ENCODE results near the gene PGP. TPM values are rescaled to one million over a fixed set of nuclear protein-coding genes. Genes with fewer than 3 reads are reported as not detected.

The PGP gene
- total RNA-seq, 1 experiment from 2014 or later, result 34.9 TPM

DNA sequence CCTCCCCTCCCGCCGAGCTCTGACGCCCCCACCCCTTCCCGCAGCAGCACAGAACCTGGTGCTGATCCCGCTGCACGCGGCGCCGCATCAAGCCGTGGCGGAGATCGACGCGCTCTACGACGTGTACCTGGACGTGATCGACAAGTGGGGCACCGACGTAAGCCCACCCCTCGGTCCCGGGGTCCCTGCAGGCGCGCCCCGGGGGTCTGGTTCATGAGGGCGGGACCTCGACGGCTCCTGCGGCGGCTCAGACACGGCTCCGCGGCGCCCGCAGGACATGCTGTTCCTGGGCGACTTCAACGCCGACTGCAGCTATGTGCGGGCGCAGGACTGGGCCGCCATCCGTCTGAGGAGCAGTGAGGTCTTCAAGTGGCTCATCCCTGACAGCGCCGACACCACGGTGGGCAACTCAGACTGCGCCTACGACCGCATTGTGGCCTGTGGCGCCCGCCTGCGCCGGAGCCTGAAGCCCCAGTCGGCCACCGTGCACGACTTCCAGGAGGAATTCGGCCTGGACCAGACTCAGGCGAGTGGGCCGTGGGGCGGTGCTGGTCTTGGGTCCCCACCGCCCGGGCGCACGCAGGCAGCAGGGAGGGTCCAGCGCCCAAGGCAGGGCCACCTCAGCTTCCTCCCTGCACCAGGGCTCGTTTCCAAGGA is 23.0 kb upstream of the PGP start:
- no peak for DNase-seq (ENCODE audit: low read depth)

DNA sequence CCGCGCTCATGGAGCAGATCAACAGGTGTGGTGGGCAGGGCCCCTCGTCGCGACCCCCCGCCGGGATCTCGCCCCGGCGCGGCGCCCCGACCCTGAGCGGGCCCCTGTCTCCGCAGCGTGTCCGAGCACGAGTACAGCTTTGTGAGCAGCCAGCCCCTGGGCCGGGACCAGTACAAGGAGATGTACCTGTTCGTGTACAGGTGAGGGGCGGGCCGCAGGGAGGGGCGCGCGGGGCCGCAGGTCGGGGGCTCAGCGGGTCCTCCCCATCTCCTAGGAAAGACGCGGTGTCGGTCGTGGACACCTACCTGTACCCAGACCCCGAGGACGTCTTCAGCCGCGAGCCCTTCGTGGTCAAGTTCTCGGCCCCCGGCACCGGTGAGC is 22.5 kb upstream of the PGP start:
- DNase-seq (ENCODE audit: low read depth), result no peak

GRCh38 chr16:2236337-2237101 is 21.9 kb upstream of the PGP start, which contains the start of gene DNASE1L2:
TSS of gene DNASE1L2 (plus strand) at chr16:2236444. CDS start at chr16:2236817, 373 bp downstream.
- DNase-seq (ENCODE audit: low read depth), result no peak

DNA sequence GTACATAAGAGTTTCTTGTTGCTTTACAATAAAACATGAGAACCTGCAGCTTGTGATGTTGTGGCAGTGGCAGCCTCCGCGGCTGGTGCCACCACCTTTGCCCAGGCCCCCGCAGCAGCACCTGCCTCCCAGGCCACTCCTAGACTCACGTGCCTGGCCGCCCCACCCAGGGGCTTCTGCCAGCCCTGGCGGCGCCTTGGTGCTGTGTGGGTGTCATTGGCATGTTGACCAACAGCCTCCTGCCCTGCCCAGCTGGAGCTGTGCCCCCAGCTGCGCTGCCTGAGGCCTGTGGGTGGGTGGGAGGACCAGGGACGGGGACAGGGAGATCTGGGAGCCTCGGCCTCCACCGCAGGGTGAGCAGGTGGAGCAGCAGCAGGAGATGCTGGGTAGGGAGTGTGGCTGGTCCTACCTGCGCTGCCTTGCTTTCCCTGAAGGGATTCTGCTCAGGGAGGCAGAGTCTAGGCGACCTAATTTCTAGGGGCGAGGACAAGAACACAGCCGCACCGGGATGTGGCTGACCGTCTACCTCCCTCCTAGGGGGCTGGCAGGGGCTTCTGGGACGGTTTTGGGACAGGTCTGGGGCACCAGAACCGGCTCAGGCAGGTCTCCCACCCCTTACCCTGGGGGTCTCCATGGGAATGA is 21.2 kb upstream of the PGP start:
- no peak for DNase-seq (ENCODE audit: low read depth)

DNA sequence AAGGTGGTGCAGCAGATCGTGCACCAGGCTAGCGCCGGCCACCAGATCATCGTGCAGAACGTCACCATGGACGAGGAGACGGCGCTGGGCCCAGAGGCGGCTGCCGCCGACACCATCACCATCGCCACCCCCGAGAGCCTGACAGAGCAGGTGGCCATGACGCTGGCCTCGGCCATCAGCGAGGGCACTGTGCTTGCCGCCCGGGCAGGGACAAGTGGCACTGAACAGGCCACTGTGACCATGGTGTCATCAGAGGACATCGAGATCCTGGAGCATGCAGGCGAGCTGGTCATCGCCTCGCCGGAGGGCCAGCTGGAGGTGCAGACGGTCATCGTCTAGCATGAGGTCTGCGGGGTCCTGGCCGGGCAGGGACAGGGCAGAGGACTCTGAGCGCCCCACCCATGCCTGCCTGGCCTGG is 20.6 kb upstream of the PGP start:
- DNase-seq (ENCODE audit: low read depth), result no peak

DNA sequence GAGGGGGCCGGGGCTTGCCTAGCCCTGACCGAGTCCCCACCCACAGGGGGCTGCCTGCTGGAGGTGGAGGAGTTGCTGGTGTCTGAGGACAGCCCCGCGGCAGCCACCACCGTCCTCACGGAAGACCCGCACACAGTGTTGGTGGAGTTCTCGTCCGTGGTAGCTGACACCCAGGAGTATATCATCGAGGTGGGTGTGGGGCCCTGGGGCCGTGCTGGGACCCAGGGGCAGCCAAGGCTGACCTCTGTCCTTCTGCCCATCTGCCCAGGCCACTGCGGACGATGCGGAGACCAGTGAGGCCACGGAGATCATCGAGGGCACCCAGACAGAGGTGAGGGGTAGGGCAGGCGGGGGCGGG is 20.2 kb upstream of the PGP start:
- no peak for DNase-seq (ENCODE audit: low read depth)

- no peak for DNase-seq (ENCODE audit: low read depth)
Measured at GRCh38 chr16:2233872-2234812, 19.5 kb upstream of the PGP start.

DNA sequence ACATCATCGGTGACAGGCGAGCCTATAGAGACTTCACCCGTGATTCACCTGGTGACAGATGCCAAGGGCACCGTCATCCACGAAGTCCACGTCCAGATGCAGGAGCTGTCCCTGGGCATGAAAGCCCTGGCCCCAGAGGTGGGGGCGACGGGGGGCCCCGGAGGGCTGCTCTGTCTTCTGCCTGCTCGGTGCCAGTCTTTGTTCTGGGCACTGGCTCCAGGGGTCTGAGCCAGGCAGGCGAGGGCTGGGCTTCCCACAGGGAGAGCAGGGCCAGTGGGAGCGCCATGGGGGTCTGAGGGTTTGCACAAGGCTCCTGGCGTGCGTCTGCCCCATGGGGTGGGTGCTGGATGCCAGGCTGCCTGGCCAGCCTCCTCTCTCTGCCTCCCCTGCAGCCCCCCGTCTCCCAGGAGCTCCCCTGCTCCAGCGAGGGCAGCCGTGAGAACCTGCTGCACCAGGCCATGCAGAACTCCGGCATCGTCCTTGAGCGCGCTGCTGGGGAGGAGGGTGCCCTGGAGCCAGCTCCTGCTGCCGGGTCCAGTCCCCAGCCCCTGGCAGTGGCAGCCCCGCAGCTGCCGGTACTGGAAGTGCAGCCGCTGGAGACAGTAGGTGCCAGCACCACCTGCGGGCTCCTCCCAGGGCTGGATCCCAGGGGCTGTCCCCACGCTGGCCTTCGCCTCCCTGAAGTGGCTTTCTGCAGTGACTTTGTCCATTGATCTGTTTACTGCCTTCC is 18.6 kb upstream of the PGP start:
- no peak for DNase-seq (ENCODE audit: low read depth)

GRCh38 chr16:2232094-2232990 is 17.7 kb upstream of the PGP start:
- no peak for DNase-seq (ENCODE audit: low read depth)

DNA sequence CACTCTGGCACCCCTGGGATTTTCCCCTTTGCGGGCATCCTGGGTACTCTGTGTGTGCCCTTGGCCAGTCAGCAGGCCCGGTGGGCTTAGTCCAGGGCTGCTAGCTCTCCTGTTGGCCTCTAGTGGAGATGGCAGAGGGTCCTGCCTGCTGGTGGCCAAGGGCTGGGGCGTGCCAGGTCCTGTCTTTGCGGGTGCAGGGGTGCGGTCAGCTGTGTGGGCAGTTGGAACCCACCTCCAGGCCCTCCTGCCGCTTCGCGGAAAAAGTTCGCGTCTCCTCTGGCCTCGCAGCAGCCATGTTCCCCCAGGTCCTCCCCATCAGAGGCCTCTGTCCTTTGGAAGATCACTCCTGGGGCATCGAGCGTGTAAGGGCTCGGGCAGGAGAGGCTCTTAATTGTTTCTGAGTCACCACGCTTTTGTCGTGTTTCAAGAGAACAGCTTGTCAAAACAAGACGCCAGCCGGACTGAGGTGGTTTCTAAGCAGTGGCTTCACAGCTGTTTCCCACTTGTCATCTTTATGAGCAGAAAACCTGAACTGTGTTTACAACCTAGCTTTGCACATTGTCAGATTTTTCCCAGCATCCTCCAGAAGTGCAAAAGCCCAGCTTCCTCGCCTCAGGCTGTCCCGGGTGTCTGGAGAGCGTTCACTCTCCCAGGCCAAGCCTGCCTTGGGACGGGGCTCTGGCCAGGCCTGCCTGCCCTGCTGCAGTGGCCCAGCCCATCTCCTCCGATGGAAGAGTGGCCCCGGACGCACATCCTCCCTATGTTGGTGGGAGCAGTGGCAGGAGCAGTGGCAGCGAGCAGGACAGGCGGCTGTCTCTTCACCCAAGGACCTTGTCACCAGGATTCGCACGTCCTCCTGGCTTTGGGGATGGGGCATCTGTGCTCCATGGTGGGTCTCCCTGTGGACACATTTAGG is 16.6 kb upstream of the PGP start:
- peak; percentile 97 for DNase-seq (ENCODE audit: low read depth)

GRCh38 chr16:2230376-2230775 is 15.7 kb upstream of the PGP start:
- DNase-seq (ENCODE audit: low read depth), result no peak

DNA sequence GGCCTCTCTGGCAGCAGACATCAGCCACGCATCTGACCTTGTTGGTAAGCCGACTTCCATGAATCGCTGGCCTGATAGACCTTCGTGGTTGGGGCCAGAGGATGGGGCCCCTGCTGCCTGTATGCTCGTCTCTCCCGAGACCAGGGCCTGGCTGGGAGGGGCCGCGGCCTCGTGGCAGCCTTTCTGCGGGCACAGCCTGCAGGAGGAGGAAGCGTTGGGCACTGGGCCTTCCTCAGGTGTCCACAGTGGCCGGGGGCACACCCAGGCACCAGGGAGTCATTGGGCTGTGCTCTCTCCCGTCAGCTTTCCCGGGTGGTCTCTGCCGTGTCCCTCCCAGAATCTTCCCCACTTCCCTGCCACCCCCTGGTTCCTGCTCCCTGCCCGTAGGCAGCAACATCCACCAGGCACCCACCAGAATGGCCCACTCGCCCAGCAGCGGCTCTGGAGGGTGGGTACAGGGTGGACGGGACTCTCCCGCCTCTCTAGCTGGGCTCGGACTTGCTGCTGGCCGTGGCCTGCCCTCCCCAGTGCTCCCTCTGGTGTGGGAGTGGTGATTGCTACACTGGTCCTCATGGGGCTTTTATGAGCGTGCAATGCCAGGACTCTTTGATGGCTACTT is 15.1 kb upstream of the PGP start:
- no peak for DNase-seq (ENCODE audit: low read depth)

DNA sequence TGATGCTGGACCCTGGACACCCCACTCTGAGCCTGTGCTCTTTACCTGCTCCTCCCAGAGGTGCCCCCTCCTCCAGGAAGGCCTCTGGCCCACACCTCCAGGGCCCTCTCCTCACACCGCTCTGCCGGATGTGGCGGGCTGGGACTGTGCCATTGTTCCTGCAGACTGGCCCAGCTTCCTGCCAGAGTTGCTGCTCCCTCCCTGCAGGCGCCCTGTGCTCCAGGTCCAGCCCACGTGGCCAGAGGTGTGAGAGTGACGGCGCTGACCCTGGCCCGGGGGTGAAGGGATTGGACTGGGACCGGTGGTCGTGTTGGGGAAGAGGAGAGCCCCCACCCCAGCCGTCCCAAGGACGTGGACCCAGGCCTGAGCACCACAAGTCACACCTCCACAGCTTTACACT is 14.5 kb upstream of the PGP start:
- no peak for DNase-seq (ENCODE audit: low read depth)

GRCh38 chr16:2228161-2228824 is 13.7 kb upstream of the PGP start:
- no peak for DNase-seq (ENCODE audit: low read depth)

DNA sequence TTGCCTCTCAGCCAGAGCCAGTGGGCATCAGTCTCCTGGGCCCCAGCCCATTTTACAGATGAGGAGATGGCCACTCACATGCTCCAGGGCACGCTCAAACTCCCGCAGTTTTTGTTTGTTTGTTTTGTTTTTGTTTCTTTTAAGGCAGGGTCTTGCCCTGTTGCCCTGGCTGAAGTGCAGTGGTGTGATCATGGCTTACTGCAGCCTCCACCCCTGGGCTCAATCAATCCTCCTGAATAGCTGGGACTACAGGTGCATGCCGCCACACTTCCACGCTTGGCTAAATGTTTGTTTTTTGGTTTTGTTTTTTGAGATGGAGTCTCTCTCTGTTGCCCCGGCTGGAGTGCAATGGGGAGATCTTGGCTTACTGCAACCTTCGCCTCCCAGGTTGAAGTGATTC is 12.3 kb upstream of the PGP start:
- DNase-seq (ENCODE audit: low read depth), result no peak

GRCh38 chr16:2226245-2226793 is 11.7 kb upstream of the PGP start:
- peak; percentile 44 for DNase-seq (ENCODE audit: low read depth)

DNA sequence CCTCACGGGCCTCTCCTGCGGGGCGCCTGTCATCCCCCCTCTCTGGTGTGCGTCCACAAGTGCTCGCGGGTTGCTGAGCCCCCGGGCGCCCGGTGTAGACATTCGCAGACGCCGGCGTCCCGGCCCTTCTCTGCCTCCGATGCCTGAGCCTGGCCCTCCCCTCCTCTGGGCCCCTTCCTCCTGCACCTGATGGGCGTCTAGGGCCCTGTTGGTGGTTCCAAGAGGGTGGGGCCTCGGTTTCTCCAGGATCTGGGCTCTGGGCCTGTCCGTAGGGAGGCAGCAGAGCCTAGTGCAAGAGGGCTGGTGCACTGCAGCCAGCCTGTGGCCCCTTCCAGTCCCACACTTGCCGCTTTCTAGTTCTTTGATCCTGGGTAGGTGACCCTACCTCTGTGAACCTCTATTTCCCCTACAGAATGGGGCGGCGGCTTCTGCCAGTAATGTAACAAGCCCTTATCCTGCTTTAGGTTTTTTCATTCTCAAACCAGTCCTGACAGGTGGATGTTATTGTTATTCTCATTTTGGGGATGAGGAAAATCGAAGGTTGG is 9.4 kb upstream of the PGP start:
- DNase-seq (ENCODE audit: low read depth), result no peak

All from LHCN-M2 (cell line).